H9 (cell line): ENCODE data around the gene CLUH. TPM values are rescaled to one million over a fixed set of nuclear protein-coding genes. Genes with fewer than 3 reads are reported as not detected.

Source experiments
- DNase-seq: peaks from one replicate; pipeline ENCODE4 v3.0.0-alpha.2; 2017
- H2AFZ ChIP-seq: one replicate; pipeline ENCODE4 v1.6.1; 2013; ENCODE audit warnings: mild to moderate bottlenecking, low read length, control low read depth, moderate library complexity
- H2AK5ac ChIP-seq: 2 replicates; pipeline ENCODE4 v1.6.1; 2013; ENCODE audit warnings: low read length, control low read depth, mixed read lengths; ENCODE audit not compliant: insufficient read length
- H2BK120ac ChIP-seq: one replicate; pipeline ENCODE4 v1.6.1; 2013; ENCODE audit warnings: low read depth, mild to moderate bottlenecking, low read length, control low read depth, inconsistent platforms; ENCODE audit not compliant: poor library complexity, severe bottlenecking
- H2BK12ac ChIP-seq: 2 replicates; pipeline ENCODE4 v1.6.1; 2013; ENCODE audit warnings: low read length, control low read depth, mixed read lengths, low read depth; ENCODE audit not compliant: insufficient read length
- H2BK15ac ChIP-seq: 2 replicates; pipeline ENCODE4 v1.6.1; 2013; ENCODE audit warnings: low read depth, low read length, control low read depth
- H2BK20ac ChIP-seq: one replicate; pipeline ENCODE4 v1.6.1; 2013; ENCODE audit warnings: low read depth, mild to moderate bottlenecking, low read length, control low read depth, inconsistent platforms; ENCODE audit not compliant: poor library complexity, severe bottlenecking
- H2BK5ac ChIP-seq: 2 replicates; pipeline ENCODE4 v1.6.1; 2013; ENCODE audit warnings: low read length, control low read depth, mixed read lengths; ENCODE audit not compliant: insufficient read length
- H3K14ac ChIP-seq: 2 replicates; pipeline ENCODE4 v1.6.1; 2013; ENCODE audit warnings: low read length, control low read depth; ENCODE audit not compliant: insufficient read depth
- H3K18ac ChIP-seq: 2 replicates; pipeline ENCODE4 v1.6.1; 2013; ENCODE audit warnings: low read depth, mild to moderate bottlenecking, mixed read lengths, low read length, control low read depth; ENCODE audit not compliant: insufficient read length
- H3K23ac ChIP-seq: 2 replicates; pipeline ENCODE4 v1.6.1; 2013; ENCODE audit warnings: low read length, control low read depth, mixed read lengths, low read depth; ENCODE audit not compliant: insufficient read length
- H3K23me2 ChIP-seq: 2 replicates; pipeline ENCODE4 v1.6.1; 2013; ENCODE audit warnings: low read depth, mild to moderate bottlenecking, mixed read lengths, low read length, control low read depth; ENCODE audit not compliant: insufficient read length, poor library complexity, severe bottlenecking
- H3K27ac ChIP-seq: 2 replicates; pipeline ENCODE4 v1.5.1; 2013; ENCODE audit warnings: low read length, control low read depth, mixed read lengths, low read depth; ENCODE audit not compliant: insufficient read length
- H3K27me3 ChIP-seq: 2 replicates; pipeline ENCODE4 v1.6.1; 2013; ENCODE audit warnings: low read length, control low read depth, inconsistent platforms; ENCODE audit not compliant: insufficient read depth
- H3K4ac ChIP-seq: 2 replicates; pipeline ENCODE4 v1.6.1; 2013; ENCODE audit warnings: low read depth, mild to moderate bottlenecking, control low read depth, inconsistent platforms, low read length, moderate library complexity
- H3K4me1 ChIP-seq: 2 replicates; pipeline ENCODE4 v1.6.1; 2013; ENCODE audit warnings: low read length, control low read depth, inconsistent platforms; ENCODE audit not compliant: insufficient read depth
- H3K4me2 ChIP-seq: 2 replicates; pipeline ENCODE4 v1.6.1; 2013; ENCODE audit warnings: low read length, control low read depth, mixed read lengths; ENCODE audit not compliant: insufficient read length, insufficient read depth
- H3K56ac ChIP-seq: 2 replicates; pipeline ENCODE4 v1.6.1; 2013; ENCODE audit warnings: low read depth, mild to moderate bottlenecking, mixed read lengths, low read length, control low read depth; ENCODE audit not compliant: insufficient read length
- H3K79me1 ChIP-seq: 2 replicates; pipeline ENCODE4 v1.6.1; 2013; ENCODE audit warnings: low read depth, mild to moderate bottlenecking, moderate library complexity, low read length, control low read depth, inconsistent platforms; ENCODE audit not compliant: insufficient read depth, poor library complexity, severe bottlenecking
- H3K79me2 ChIP-seq: 2 replicates; pipeline ENCODE4 v1.6.1; 2013; ENCODE audit warnings: low read length, control low read depth, inconsistent platforms; ENCODE audit not compliant: insufficient read depth
- H3K9ac ChIP-seq: 2 replicates; pipeline ENCODE4 v1.6.1; 2013; ENCODE audit warnings: low read length, control low read depth, mixed read lengths; ENCODE audit not compliant: insufficient read length; ENCODE audit errors: extremely low read depth
- H3K9me3 ChIP-seq: one replicate; pipeline ENCODE4 v1.6.1; 2013; ENCODE audit warnings: low read depth, low read length, inconsistent platforms; ENCODE audit not compliant: control insufficient read depth
- H3T11ph ChIP-seq: one replicate; pipeline ENCODE4 v1.6.1; 2013; ENCODE audit warnings: mild to moderate bottlenecking, low read length, control low read depth, inconsistent platforms
- H4K20me1 ChIP-seq: one replicate; pipeline ENCODE4 v1.6.1; 2013; ENCODE audit not compliant: control insufficient read depth, insufficient read length, insufficient read depth
- H4K5ac ChIP-seq: 2 replicates; pipeline ENCODE4 v1.6.1; 2013; ENCODE audit warnings: low read depth, mild to moderate bottlenecking, mixed read lengths, low read length, control low read depth; ENCODE audit not compliant: insufficient read length
- H4K8ac ChIP-seq: replicated peaks from 2 replicates; pipeline ENCODE4 v1.6.1; 2013; ENCODE audit warnings: low read length, control low read depth, mixed read lengths, low read depth; ENCODE audit not compliant: insufficient read length
- H4K91ac ChIP-seq: 2 replicates; pipeline ENCODE4 v1.6.1; 2013; ENCODE audit warnings: low read depth, mild to moderate bottlenecking, moderate library complexity, mixed read lengths, low read length, control low read depth; ENCODE audit not compliant: insufficient read length
- H3K27ac Mint-ChIP-seq, 3 experiments: 2 replicates in 2 of 3; 3 replicates in 1 of 3; pipeline ENCODE4 v1.8.0; 2020 to 2021; ENCODE audit warnings: mixed read lengths in 3 of 3, mild to moderate bottlenecking in 1 of 3, moderate library complexity in 1 of 3
- H3K27me3 Mint-ChIP-seq: 2 replicates; pipeline ENCODE4 v1.8.0; 2021; ENCODE audit warnings: low read depth, mild to moderate bottlenecking, moderate library complexity, mixed read lengths
- H3K36me3 Mint-ChIP-seq, 3 experiments: 2 replicates in 2 of 3; 3 replicates in 1 of 3; pipeline ENCODE4 v1.8.0; 2020 to 2021; ENCODE audit warnings: low read depth in 3 of 3, mixed read lengths in 3 of 3; ENCODE audit not compliant: insufficient read depth in 1 of 3
- H3K4me1 Mint-ChIP-seq, 2 experiments: 2 replicates each; pipeline ENCODE4 v1.8.0; 2020; ENCODE audit warnings: mixed read lengths in 2 of 2
- H3K4me3 Mint-ChIP-seq, 2 experiments: 2 replicates in 1 of 2; 3 replicates in 1 of 2; pipeline ENCODE4 v1.8.0; 2020 to 2021; ENCODE audit warnings: mild to moderate bottlenecking in 2 of 2, mixed read lengths in 2 of 2, moderate library complexity in 1 of 2
- H3K9me3 Mint-ChIP-seq, 2 experiments: 2 replicates in 1 of 2; 3 replicates in 1 of 2; pipeline ENCODE4 v1.8.0; 2020; ENCODE audit warnings: mild to moderate bottlenecking in 2 of 2, mixed read lengths in 2 of 2, moderate library complexity in 1 of 2
- CTCF ChIP-seq: fragments of 200-600 bp; sonication (generic); conservative IDR thresholded peaks from 3 replicates; pipeline ENCODE4 v1.8.0; 2021; ENCODE audit warnings: antibody characterized with exemption, mild to moderate bottlenecking
- WGBS: extraction: QIAGEN DNeasy Blood & Tissue Kit; methylation state at CpG from one replicate; pipeline ENCODE4 v1.1.7; 2013; ENCODE audit warnings: missing lambda C conversion rate, low lambda C conversion rate, mixed read lengths; ENCODE audit not compliant: insufficient read length; ENCODE audit errors: extremely low coverage; 5-methylcytosine and 5-hydroxymethylcytosine counted together
- total RNA-seq: library from RNA; stranded (reverse); gene quantifications from 2 replicates; pipeline ENCODE4 v1.2.1, GENCODE V29; 2021

CLUH gene
- total RNA-seq, 1 experiment from 2014 or later: 91.3 TPM

DNA sequence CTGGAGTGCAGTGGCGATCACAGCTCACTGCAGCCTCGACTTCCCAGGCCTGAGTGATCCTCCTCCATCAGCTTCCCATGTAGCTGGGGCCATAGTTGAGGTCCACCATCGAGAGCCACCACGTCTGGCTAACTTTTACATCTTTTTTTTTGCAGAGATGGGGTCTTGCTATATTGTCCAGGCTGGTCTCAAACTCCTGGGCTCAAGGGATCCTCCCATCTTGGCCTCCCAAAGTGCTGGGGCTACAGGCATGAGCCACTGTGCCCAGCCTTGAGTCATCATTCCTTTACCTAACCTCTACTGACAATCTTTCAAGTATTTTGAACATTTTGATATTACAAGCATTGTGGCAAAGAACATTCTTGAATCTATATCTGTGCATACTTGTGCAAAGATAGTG, 47.3 kb upstream of the CLUH start:
- no peak overlapping the region for H3K4me3 Mint-ChIP-seq

More for the DNA sequence above, 47.3 kb upstream of the CLUH start:
- no peak overlapping the region for H3K27ac ChIP-seq
- H3K36me3 Mint-ChIP-seq: peaks cover 0 to 4% (median 3%) of the 10 kb centered on the region in 3 experiments; a peak in 4 of 7 replicates
- no CpG with 5 or more reads among the region's 4 CpGs for WGBS
- H3K14ac ChIP-seq: no peak overlapping the region
- peaks cover 32% of the 10 kb centered on the region for H3K27me3 Mint-ChIP-seq
- H3K9ac ChIP-seq: no peak overlapping the region
- H2BK5ac ChIP-seq: no peak overlapping the region
- H2AFZ ChIP-seq: no peak overlapping the region
- H3K18ac ChIP-seq: no peak overlapping the region
- H3K4me1 Mint-ChIP-seq: peaks cover 6% of the 10 kb centered on the region in 2 experiments
- H2BK20ac ChIP-seq: no peak overlapping the region
- H3K9me3 Mint-ChIP-seq: no peaks in the 10 kb centered on the region
- no peak overlapping the region for H3K56ac ChIP-seq
- H2BK120ac ChIP-seq: no peak overlapping the region
- no peaks in the 10 kb centered on the region for H3K4me1 ChIP-seq
- no peaks in the 10 kb centered on the region for H3K9me3 ChIP-seq
- no peak overlapping the region for H4K5ac ChIP-seq
- H3K27ac Mint-ChIP-seq: no peak overlapping the region
- DNase-seq: no peak
- H2BK12ac ChIP-seq: no peak overlapping the region
- no peaks in the 10 kb centered on the region for H3K79me1 ChIP-seq
- peaks cover 2% of the 10 kb centered on the region for H3K23me2 ChIP-seq
- H3K23ac ChIP-seq: no peak overlapping the region
- no peak overlapping the region for H3T11ph ChIP-seq
- no peak overlapping the region for H4K8ac ChIP-seq
- H3K4me2 ChIP-seq: no peak overlapping the region
- no peak overlapping the region for H4K91ac ChIP-seq
- no peaks in the 10 kb centered on the region for H4K20me1 ChIP-seq
- no peaks in the 10 kb centered on the region for H3K27me3 ChIP-seq
- TF ChIP-seq CTCF: no peak
- H2AK5ac ChIP-seq: no peak overlapping the region
- H3K79me2 ChIP-seq: no peaks in the 10 kb centered on the region
- no peak overlapping the region for H3K4ac ChIP-seq
- H2BK15ac ChIP-seq: no peak overlapping the region
